ENCODE measurements around the gene ZNF609. TPM values are rescaled to one million over a fixed set of nuclear protein-coding genes. Genes with fewer than 3 reads are reported as not detected.

ZNF609 gene
- total and polyA plus RNA-seq, 10 of the 15 experiments (the other 5 are each of a cell fraction or from before 2014, with no cell fraction given) = 5.1 to 35.3 (median 13.6) TPM

- no peak for FAIRE-seq
- CTCF ChIA-PET = interaction anchor here (0.7 to 4.3 kb wide), 4 partner anchors 10 to 167 kb away, joined by 3 to 93 read pairs (median 14); no protein-coding TSS in a partner anchor
- 94% methylated on average over 1 of the region's 1 CpG for WGBS (ENCODE audit: insufficient coverage, insufficient replicate concordance, low lambda C conversion rate, missing lambda C conversion rate)
- TF ChIP-seq KLF5 (IDR thresholded peaks at IDR 0.05; ENCODE audit: partially characterized antibody) (no peak), CBX3 (IDR thresholded peaks at IDR 0.05; ENCODE audit: borderline replicate concordance, low read depth) (0 out of 2 replicates have a peak, but pooled peaks have one; percentile 33), ZBED1 (IDR thresholded peaks at IDR 0.05; ENCODE audit: borderline replicate concordance) (no peak), NR2C2 (IDR thresholded peaks at IDR 0.05; ENCODE audit: borderline replicate concordance, control insufficient read depth, insufficient read length, low read depth) (no peak), ZBTB4 (CRISPR knock-in tag; IDR thresholded peaks at IDR 0.05) (no peak), ZZZ3 (IDR thresholded peaks at IDR 0.05; ENCODE audit: control insufficient read depth, insufficient read length, low read depth) (no peak), YBX1 (IDR thresholded peaks at IDR 0.05) (no peak), SMAD1 (IDR thresholded peaks at IDR 0.05; ENCODE audit: low read depth, partially characterized antibody) (no peak), RELB (IDR thresholded peaks at IDR 0.05; ENCODE audit: low read depth) (peak; percentile 11; the same call in 1 of the 2 replicates), SREBF1 (IDR thresholded peaks at IDR 0.05; ENCODE audit: low read length) (no peak), BCLAF1 (IDR thresholded peaks at IDR 0.05) (no peak), RUNX3 (IDR thresholded peaks at IDR 0.05; ENCODE audit: low read length) (no peak), PML (IDR thresholded peaks at IDR 0.05; ENCODE audit: low read length) (no peak)
Measured at GRCh38 chr15:64637412-64637811, 177.0 kb downstream of the ZNF609 start.

More at GRCh38 chr15:64637412-64637811, 177.0 kb downstream of the ZNF609 start:
- Histone ChIP-seq H3K27ac (ENCODE audit: control insufficient read depth, insufficient read depth) (no peak overlapping the region), H3K9ac (ENCODE audit: control insufficient read depth, insufficient read depth, low read length) (no peak overlapping the region), H3K4me1 (ENCODE audit: control insufficient read depth, insufficient read depth, low read length) (peaks cover 46% of the 10 kb centered on the region), H3K4me3 (no peak overlapping the region), H4K20me1 (ENCODE audit: control insufficient read depth, insufficient read depth) (no peaks in the 10 kb centered on the region), H3K79me2 (ENCODE audit: control insufficient read depth, insufficient read depth, low read length) (peaks cover 52% of the 10 kb centered on the region), H2AFZ (ENCODE audit: control insufficient read depth, low read depth, low read length) (no peak overlapping the region), H3K9me3 (replicated peaks; ENCODE audit: control insufficient read depth, insufficient read depth, low read length) (peaks cover 5% of the 10 kb centered on the region; the same call in 2 of the 3 replicates), H3K36me3 (ENCODE audit: control insufficient read depth in 2 of 2, insufficient read depth in 2 of 2, low read length in 1 of 2) (peaks cover 0 to 23% of the 10 kb centered on the region in 2 experiments), H3K4me2 (ENCODE audit: control insufficient read depth, insufficient read depth) (no peak overlapping the region), H3K27me3 (replicated peaks in 1 of 2; ENCODE audit: control insufficient read depth in 2 of 2, insufficient read depth in 2 of 2, low read length in 1 of 2) (no peaks in the 10 kb centered on the region)
- intact Hi-C loops (cut with micrococcal nuclease; ENCODE audit: unreplicated experiment) = loop anchor here (10.0 kb wide), 1 partner anchor 213 kb away; no protein-coding TSS in a partner anchor
- DNase-seq (ENCODE audit: low read depth, low spot score) = no peak
- in situ Hi-C loops (cut with MboI) = no loop called here
- no peak for ATAC-seq
- POLR2A ChIA-PET = interaction anchor here (3.7 to 3.8 kb wide), 2 partner anchors 15 to 177 kb away, joined by 11 to 63 read pairs; partner anchors contain the start of gene ZNF609
- SMC1A ChIA-PET (ENCODE audit: uncharacterized antibody, unreplicated experiment) = interaction anchor here (1.3 to 5.3 kb wide), 8 partner anchors 9 to 211 kb away, joined by 3 to 234 read pairs (median 53); no protein-coding TSS in a partner anchor
- BruUV-seq (replicated peaks) = no TSS peak
- RAD21 ChIA-PET (ENCODE audit: unreplicated experiment) = interaction anchor here (4.8 to 5.5 kb wide), 4 partner anchors 15 to 130 kb away, joined by 45 to 239 read pairs (median 105); no protein-coding TSS in a partner anchor
